GM23248 (cell line): Measurements from ENCODE around the gene ENTPD7.

Source experiments
- EZH2 ChIP-seq: fragments of 200-600 bp; sonication (generic); IDR thresholded peaks from 2 replicates; pipeline ENCODE4 v1.6.1; 2018; ENCODE audit warnings: antibody characterized with exemption, mild to moderate bottlenecking; ENCODE audit not compliant: insufficient read depth, poor library complexity, severe bottlenecking
- EZH2phosphoT487 ChIP-seq: fragments of 200-600 bp; sonication (generic); IDR thresholded peaks from 2 replicates; pipeline ENCODE4 v1.6.1; 2018; ENCODE audit warnings: antibody characterized with exemption, moderate library complexity, mild to moderate bottlenecking, low read depth; ENCODE audit not compliant: insufficient read depth

DNA sequence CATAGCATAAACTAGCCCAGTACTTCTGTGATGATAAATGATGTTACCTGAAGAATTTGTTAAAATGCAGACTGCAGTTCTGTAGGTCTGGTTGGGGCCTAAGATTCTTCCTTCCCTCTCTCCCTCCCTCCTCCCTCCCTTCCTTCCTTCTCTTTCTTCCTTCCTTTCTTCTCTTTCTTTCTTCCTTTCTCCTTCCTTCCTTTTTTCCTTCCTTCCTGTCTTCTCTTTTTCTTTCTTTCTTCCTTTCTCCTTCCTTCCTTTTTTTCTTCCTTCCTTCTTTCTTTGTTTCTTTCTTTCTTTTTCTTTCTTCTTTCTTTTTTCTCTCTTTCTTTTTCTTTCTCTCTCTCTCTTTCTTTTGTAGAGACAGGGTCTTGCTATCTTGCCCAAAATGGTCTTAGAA lies 35.4 kb upstream of the ENTPD7 start:
- no peak for TF ChIP-seq EZH2
- no peak for TF ChIP-seq EZH2phosphoT487
